Measurements from ENCODE around the gene VWA1.
"Not testable (repeated sequence)": the region's sequence is repeated elsewhere in the genome, so short reads cannot be mapped to it uniquely, and the experiment has no call there.

The VWA1 gene

GRCh38 chr1:1437033-1437903, 1.8 kb downstream of the VWA1 start:
- DNase-seq (ENCODE audit: low spot score): peak; percentile 7

GRCh38 chr1:1437904-1438376, 2.5 kb downstream of the VWA1 start:
- DNase-seq (ENCODE audit: low spot score): peak; percentile 26

GRCh38 chr1:1438531-1439381, 3.3 kb downstream of the VWA1 start:
- peak; percentile 5 for DNase-seq (ENCODE audit: low spot score)

GRCh38 chr1:1439546-1440261, 4.2 kb downstream of the VWA1 start:
- peak; percentile 4 for DNase-seq (ENCODE audit: low spot score)

- peak; percentile 27 for DNase-seq (ENCODE audit: low spot score)
Observed at GRCh38 chr1:1440262-1441001, 4.9 kb downstream of the VWA1 start.

- peak; percentile 93 for DNase-seq (ENCODE audit: low spot score)
Observed at GRCh38 chr1:1441002-1441888, 5.8 kb downstream of the VWA1 start.

GRCh38 chr1:1442069-1442770, 6.7 kb downstream of the VWA1 start:
- DNase-seq (ENCODE audit: low spot score): no peak

GRCh38 chr1:1446631-1447030, 11.1 kb downstream of the VWA1 start:
- not testable (repeated sequence) for DNase-seq (ENCODE audit: low spot score)

- no peak for DNase-seq (ENCODE audit: low spot score)
Observed at GRCh38 chr1:1449099-1449739, 13.7 kb downstream of the VWA1 start, which contains the start of gene ATAD3C. Gene ATAD3C, plus strand, starts transcription at chr1:1449689. Its CDS starts 995 bp downstream, at chr1:1450684.

GRCh38 chr1:1450616-1451015, 15.1 kb downstream of the VWA1 start:
- DNase-seq (ENCODE audit: low spot score): not testable (repeated sequence)

GRCh38 chr1:1451696-1452364, 16.3 kb downstream of the VWA1 start:
- peak; percentile 2 for DNase-seq (ENCODE audit: low spot score)

- DNase-seq (ENCODE audit: low spot score): not testable (repeated sequence)
Observed at GRCh38 chr1:1452365-1452739, 16.9 kb downstream of the VWA1 start.

GRCh38 chr1:1452882-1453281, 17.4 kb downstream of the VWA1 start:
- DNase-seq (ENCODE audit: low spot score): no peak

GRCh38 chr1:1454286-1455056, 19.0 kb downstream of the VWA1 start:
- DNase-seq (ENCODE audit: low spot score): not testable (repeated sequence)

- no peak for DNase-seq (ENCODE audit: low spot score)
Observed at GRCh38 chr1:1455366-1455884, 19.9 kb downstream of the VWA1 start.

- not testable (repeated sequence) for DNase-seq (ENCODE audit: low spot score)
Observed at GRCh38 chr1:1455934-1456333, 20.4 kb downstream of the VWA1 start.

- DNase-seq (ENCODE audit: low spot score): not testable (repeated sequence)
Observed at GRCh38 chr1:1456683-1457255, 21.3 kb downstream of the VWA1 start.
